ENCODE data around the gene NPFFR1. TPM values are rescaled to one million over a fixed set of nuclear protein-coding genes. Genes with fewer than 3 reads are reported as not detected.

NPFFR1 gene
- total and polyA plus RNA-seq, 4 donors: under 0.01 TPM; not detected in 3

GRCh38 chr10:70198696-70199466 is 84.9 kb downstream of the NPFFR1 start:
- no peak for DNase-seq (ENCODE audit: low spot score)

More at GRCh38 chr10:70198696-70199466, 84.9 kb downstream of the NPFFR1 start:
- no peak overlapping the region for H3K27ac ChIP-seq (ENCODE audit: low read depth in 1 of 2, low read length in 2 of 2)
- no peaks in the 10 kb centered on the region for H3K27me3 ChIP-seq (ENCODE audit: control insufficient read depth in 4 of 4, insufficient read depth in 4 of 4, low read length in 3 of 4)
- no peak overlapping the region for H3K9ac ChIP-seq (ENCODE audit: low read depth in 1 of 2, low read length in 2 of 2)
- no peak overlapping the region for H3K4me3 ChIP-seq (ENCODE audit: low read depth in 1 of 3, low read length in 3 of 3)
- WGBS: 98% methylated on average over 5 of the region's 5 CpGs
- peaks cover 7 to 49% (median 28%) of the 10 kb centered on the region in 4 donors for H3K36me3 ChIP-seq (ENCODE audit: control insufficient read depth in 4 of 4, insufficient read depth in 3 of 4, low read depth in 1 of 4, low read length in 3 of 4)
- TF ChIP-seq FOXA2 (IDR thresholded peaks at IDR 0.05) (no peak), ATF3 (IDR thresholded peaks at IDR 0.05) (no peak), ZBTB33 (IDR thresholded peaks at IDR 0.05) (no peak), TAF1 (conservative IDR thresholded peaks at IDR 0.05) (no peak), FOXA1 (IDR thresholded peaks at IDR 0.05) (no peak), GABPA (IDR thresholded peaks at IDR 0.05 in 1 of 2, conservative IDR thresholded peaks at IDR 0.05 in 1 of 2) (no peak), CTCF (IDR thresholded peaks at IDR 0.05; ENCODE audit: low read depth, low read length, missing input control) (no peak), HNF4G (IDR thresholded peaks at IDR 0.05) (no peak), REST (IDR thresholded peaks at IDR 0.05) (no peak), RAD21 (IDR thresholded peaks at IDR 0.05) (no peak)
- H3K9me3 ChIP-seq (ENCODE audit: control insufficient read depth in 4 of 4, low read length in 3 of 4): no peaks in the 10 kb centered on the region
- no peaks in the 10 kb centered on the region for H3K4me1 ChIP-seq (ENCODE audit: control insufficient read depth in 4 of 4, insufficient read depth in 4 of 4, low read length in 3 of 4)

Small RNAs within 50 kb of the gene (small RNA-seq; reads per million reads assigned to genes)
- not detected for gene RPS25P9

Other genes starting within 250 kb of the NPFFR1 start
- 1 to 10 TPM; 3.3 to 7.2 TPM for gene MACROH2A2, start 231.2 kb downstream of the NPFFR1 start, total RNA-seq
- gene MACROH2A2, start 231.2 kb downstream of the NPFFR1 start, polyA plus RNA-seq: 1 to 10 TPM; 1.2 to 3.5 TPM
- gene AIFM2, start 151.2 kb downstream of the NPFFR1 start, total RNA-seq: 1 to 10 TPM; 5.0 to 9.5 TPM
- gene AIFM2, start 151.2 kb downstream of the NPFFR1 start, polyA plus RNA-seq: 10 to 100 TPM in 1 of 2 donors, 1 to 10 TPM in 1; 9.8 to 20.3 TPM
- gene TYSND1, start 137.3 kb downstream of the NPFFR1 start, total RNA-seq: 10 to 100 TPM in 1 of 2 donors, 1 to 10 TPM in 1; 9.5 to 11.3 TPM
- 1 to 10 TPM; 3.9 to 4.9 TPM for gene TYSND1, start 137.3 kb downstream of the NPFFR1 start, polyA plus RNA-seq
- gene SAR1A, start 113.5 kb downstream of the NPFFR1 start, total RNA-seq: 10 to 100 TPM; 58.0 to 58.4 TPM
- 10 to 100 TPM; 34.9 to 45.2 TPM for gene SAR1A, start 113.5 kb downstream of the NPFFR1 start, polyA plus RNA-seq
- 10 to 100 TPM; 91.1 to 92.0 TPM for gene PPA1, start 50.6 kb downstream of the NPFFR1 start, total RNA-seq
- 100 to 1,000 TPM; 107 to 111 TPM for gene PPA1, start 50.6 kb downstream of the NPFFR1 start, polyA plus RNA-seq
- 10 to 100 TPM in 1 of 2 donors, 1 to 10 TPM in 1; 9.3 to 13.4 TPM for gene LRRC20, start 98.6 kb upstream of the NPFFR1 start, total RNA-seq
- 10 to 100 TPM in 1 of 2 donors, 1 to 10 TPM in 1; 8.0 to 15.5 TPM for gene LRRC20, start 98.6 kb upstream of the NPFFR1 start, polyA plus RNA-seq
- gene EIF4EBP2, start 120.1 kb upstream of the NPFFR1 start, total RNA-seq: 10 to 100 TPM; 38.3 to 70.0 TPM
- gene EIF4EBP2, start 120.1 kb upstream of the NPFFR1 start, polyA plus RNA-seq: 10 to 100 TPM; 25.7 to 27.7 TPM
- not detected for gene NODAL, start 157.7 kb upstream of the NPFFR1 start, total RNA-seq
- not detected for gene NODAL, start 157.7 kb upstream of the NPFFR1 start, polyA plus RNA-seq
- 1 to 10 TPM; 1.7 to 4.2 TPM for gene PALD1, start 194.8 kb upstream of the NPFFR1 start, total RNA-seq
- gene PALD1, start 194.8 kb upstream of the NPFFR1 start, polyA plus RNA-seq: 1 to 10 TPM in 1 of 2 donors, under 1 TPM in 1; 0.72 to 1.1 TPM